Measurements from ENCODE around the gene LIMK2.

LIMK2 gene

DNA sequence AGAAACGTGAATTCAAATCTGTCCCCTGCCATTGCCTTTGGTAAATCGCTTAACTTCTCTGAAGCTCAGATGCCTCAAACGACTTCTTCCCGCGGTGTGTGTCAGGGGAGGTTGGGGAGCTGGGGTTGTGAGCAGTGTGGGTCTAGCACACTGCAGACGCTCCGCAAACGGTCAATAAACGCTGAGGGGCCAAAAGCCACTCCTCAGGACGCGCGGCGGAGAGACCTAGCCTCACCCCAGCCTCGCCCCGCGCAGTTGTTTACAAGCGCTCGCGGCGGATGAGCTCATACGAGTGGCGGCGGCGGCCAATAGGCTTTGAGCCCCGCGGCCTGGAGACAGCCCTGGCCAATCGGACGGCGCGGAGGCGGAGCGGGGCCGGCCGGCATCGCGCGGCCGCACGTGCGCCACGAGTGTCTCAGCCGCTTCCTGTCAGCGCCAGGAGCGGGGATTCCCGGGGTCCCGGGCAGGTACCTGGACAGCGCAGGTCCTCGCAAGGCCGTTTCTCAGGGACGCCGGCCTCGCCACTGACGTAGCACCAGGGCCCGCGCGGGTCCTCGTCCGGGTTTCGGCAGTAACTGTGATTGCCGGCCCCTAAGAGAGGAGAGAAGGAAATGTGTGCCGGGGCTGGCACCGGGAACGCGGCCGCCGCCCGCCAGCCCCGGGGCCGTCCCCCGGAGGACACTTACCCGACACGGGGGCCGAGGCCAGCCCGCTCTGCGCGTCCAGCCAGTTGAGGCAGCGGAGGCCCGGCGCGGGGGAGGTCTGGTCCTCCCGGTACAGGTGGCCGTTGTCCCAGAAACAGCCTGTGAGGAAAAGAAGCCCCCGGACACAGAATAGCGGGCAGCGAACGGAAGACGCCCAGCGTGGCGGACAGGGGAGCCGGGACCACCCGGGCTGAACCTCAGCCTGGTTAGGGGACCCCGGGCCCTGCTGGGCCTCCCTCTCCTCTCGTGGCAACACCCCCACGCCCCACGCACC is 78.7 kb downstream of the LIMK2 start:
- peak overlapping the region; percentile 91 for H3K4me3 ChIP-seq (ENCODE audit: low read length)
- DNase-seq (ENCODE audit: low read depth): peak; percentile 88
- TF ChIP-seq, protein P1, sequence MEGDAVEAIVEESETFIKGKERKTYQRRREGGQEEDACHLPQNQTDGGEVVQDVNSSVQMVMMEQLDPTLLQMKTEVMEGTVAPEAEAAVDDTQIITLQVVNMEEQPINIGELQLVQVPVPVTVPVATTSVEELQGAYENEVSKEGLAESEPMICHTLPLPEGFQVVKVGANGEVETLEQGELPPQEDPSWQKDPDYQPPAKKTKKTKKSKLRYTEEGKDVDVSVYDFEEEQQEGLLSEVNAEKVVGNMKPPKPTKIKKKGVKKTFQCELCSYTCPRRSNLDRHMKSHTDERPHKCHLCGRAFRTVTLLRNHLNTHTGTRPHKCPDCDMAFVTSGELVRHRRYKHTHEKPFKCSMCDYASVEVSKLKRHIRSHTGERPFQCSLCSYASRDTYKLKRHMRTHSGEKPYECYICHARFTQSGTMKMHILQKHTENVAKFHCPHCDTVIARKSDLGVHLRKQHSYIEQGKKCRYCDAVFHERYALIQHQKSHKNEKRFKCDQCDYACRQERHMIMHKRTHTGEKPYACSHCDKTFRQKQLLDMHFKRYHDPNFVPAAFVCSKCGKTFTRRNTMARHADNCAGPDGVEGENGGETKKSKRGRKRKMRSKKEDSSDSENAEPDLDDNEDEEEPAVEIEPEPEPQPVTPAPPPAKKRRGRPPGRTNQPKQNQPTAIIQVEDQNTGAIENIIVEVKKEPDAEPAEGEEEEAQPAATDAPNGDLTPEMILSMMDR (conservative IDR thresholded peaks at IDR 0.05; ENCODE audit: low read length): no peak

DNA sequence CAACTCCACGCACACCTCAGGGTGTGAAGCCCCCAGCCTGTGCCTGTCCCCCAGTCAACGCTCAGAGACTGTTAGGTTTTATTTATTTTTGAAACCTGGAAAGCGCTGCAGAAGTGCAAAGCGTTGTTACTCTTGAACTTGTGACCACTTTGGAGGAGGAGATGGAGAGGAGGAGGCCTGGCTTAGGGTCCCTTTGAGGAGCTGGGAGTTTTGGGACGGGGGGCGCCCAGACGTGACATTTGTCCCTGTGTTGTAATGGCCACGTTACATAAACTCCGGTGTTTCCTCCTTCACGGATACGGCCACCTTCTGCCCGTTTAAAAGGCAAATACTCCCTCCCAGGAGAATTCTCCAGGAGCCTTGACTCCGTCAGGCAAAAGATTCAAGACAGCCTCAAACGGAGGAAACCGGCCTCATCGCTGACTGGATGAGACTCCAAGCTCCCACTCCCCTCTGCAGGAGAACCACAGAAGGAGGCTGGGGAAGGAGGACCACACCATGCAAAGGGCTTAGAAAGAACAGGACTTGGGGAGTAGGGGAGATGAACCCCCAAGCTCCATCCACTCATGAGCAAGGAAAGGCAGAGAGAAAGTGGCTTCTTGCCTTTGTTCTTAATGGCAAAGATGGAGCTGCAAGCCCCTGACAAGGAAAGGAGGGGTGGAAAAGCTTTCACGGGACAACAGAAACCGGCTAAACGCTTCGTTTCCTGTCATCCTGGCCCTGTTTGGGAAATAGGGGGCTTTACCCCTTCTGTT is 79.6 kb downstream of the LIMK2 start:
- TF ChIP-seq, protein P1 (conservative IDR thresholded peaks at IDR 0.05; ENCODE audit: low read length): no peak
- DNase-seq (ENCODE audit: low read depth): no peak
- H3K4me3 ChIP-seq (ENCODE audit: low read length): peak overlapping the region; percentile 91

GRCh38 chr22:31292236-31292989 is 80.3 kb downstream of the LIMK2 start, which contains the start of gene PIK3IP1:
Gene PIK3IP1, minus strand, starts transcription at chr22:31292488. Its CDS starts 144 bp downstream, at chr22:31292344.
- peak within 1 kb of the TSS; percentile 91 for H3K4me3 ChIP-seq (ENCODE audit: low read length)
- peak; percentile 83 for DNase-seq (ENCODE audit: low read depth)
- TF ChIP-seq, protein P1 (conservative IDR thresholded peaks at IDR 0.05; ENCODE audit: low read length): peak; percentile 64

- DNase-seq (ENCODE audit: low read depth): no peak
- no peak overlapping the region for H3K4me3 ChIP-seq (ENCODE audit: low read length)
- TF ChIP-seq, protein P1 (conservative IDR thresholded peaks at IDR 0.05; ENCODE audit: low read length): no peak
Measured at GRCh38 chr22:31295360-31295759, 83.3 kb downstream of the LIMK2 start.

DNA sequence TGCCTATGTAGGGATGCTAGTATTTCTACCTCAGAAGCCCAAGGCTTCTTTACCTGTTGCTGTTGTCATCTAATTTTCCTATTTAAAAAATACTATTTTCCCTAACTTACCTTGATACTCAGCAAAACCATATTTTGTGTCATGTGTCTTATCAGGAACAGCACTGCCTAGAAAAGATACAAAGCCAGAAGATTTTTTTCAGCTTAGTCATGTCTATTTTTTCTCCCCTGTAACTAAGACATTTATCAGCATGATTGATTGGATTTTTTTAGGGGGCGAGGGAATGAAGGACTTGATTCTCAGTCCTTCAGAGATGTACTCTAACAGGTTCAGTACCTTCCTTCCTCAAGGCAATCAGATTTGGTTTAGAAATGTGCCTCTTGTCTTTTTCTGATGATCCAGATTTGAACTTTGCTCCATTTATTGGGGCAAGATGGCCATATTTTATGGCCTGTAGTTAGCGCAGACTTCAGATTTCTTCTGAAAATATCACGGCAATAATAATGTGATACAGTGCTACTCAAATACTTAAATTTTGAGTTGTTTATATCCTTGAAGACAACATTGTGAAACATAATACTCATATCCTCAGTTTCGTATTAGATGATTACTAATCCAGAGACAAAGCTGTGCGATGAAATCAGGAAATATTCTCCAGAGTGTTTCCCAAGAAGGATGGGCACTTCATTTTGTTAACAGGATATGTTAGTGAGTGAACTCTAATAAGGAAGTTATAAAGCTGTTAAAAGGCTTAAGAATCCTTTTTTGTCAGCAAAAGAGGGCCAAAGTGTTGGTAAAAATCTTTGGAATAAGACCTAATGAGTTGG is 83.9 kb downstream of the LIMK2 start:
- peak; percentile 62 for DNase-seq (ENCODE audit: low read depth)
- no peak overlapping the region for H3K4me3 ChIP-seq (ENCODE audit: low read length)
- TF ChIP-seq, protein P1 (conservative IDR thresholded peaks at IDR 0.05; ENCODE audit: low read length): no peak

DNA sequence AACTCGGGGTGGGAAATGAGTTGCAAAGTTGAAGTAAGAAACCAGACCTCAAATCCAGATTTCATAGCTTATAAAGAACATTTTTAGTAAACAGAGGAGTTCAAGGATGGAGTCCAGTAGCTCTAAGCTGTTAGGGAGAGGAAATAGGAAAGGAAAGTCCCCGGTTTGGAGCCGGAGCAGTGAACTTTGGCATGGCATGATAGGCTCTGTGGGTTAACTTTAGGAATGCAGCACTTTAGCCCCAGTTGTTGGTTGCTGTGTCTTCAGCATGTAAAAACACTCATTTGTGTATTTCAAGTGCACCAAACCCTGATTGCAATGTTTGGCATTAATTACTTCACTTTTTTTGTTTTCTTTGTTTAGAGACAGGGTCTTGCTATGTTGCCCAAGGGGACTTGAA is 88.8 kb downstream of the LIMK2 start:
- TF ChIP-seq, protein P1 (conservative IDR thresholded peaks at IDR 0.05; ENCODE audit: low read length): no peak
- DNase-seq (ENCODE audit: low read depth): no peak
- H3K4me3 ChIP-seq (ENCODE audit: low read length): no peak overlapping the region
